Measurements from ENCODE around the gene HOXC9. TPM values are rescaled to one million over a fixed set of nuclear protein-coding genes. Genes with fewer than 3 reads are reported as not detected.

HOXC9 gene
- total and polyA plus RNA-seq, 2 experiments from 2014 or later, result not detected

DNA sequence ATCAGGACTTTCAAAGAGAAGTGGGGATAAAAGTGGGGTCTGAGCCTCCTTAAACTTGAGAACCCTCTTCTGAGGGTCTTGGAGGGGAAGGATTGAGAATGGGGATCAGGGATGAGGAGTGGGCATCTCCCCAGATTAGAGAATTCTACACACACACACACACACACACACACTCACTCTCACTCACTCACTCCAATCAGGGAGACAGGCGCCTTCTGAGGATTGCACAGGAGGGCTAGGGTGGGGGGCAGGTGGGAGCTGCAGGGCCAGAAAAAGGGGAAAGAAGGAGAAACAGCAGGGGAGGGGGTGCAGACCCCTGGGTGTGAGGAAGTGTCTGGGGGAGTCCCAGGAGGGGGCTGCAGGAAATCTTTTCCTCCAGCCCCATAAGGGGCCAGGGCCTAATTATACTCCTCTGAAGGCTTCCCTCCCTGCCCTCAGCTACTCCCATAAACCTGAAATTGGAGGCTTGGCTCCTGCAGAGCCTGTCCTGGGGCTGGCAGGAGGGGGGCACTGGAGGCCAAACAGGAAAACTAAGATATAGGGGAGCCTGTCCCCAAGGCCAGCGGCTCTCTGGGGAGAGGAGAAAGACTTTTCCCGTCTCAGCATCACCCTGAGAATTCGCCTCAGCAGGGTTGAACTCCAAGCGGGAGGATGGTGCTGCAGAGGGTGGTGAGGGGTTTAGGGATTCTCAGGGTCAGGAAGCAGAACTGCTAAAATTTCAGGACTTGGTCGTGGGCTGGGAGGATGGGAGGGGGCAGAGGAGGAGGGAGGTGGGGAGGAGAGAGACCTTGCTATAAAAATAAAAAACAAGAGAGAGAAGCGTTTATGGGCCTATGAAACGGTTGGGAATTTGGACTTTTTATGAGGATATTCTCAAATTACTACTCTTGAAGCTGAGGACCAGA lies 1.6 kb downstream of the HOXC9 start:
- TF ChIP-seq CTCF (IDR thresholded peaks at IDR 0.05; ENCODE audit: low read depth, low read length), result no peak
- DNase-seq (ENCODE audit: low read depth in 1 of 2, low spot score in 1 of 2), result no peak
- no peaks in the 10 kb centered on the region for H3K9me3 ChIP-seq (ENCODE audit: low read depth)
- no peaks in the 10 kb centered on the region for H3K36me3 ChIP-seq
- no peak overlapping the region for H3K4me3 ChIP-seq
- no peak overlapping the region for H3K27ac ChIP-seq
- H3K4me1 ChIP-seq (ENCODE audit: low read depth), result no peaks in the 10 kb centered on the region
- H3K27me3 ChIP-seq, result peaks cover 100% of the 10 kb centered on the region

GRCh38 chr12:54002278-54002914 lies 2.4 kb downstream of the HOXC9 start:
- TF ChIP-seq CTCF (IDR thresholded peaks at IDR 0.05; ENCODE audit: low read depth, low read length), result no peak
- DNase-seq (ENCODE audit: low read depth in 1 of 2, low spot score in 1 of 2), result no peak
- H3K27ac ChIP-seq, result no peak overlapping the region
- no peak overlapping the region for H3K4me3 ChIP-seq
- no peaks in the 10 kb centered on the region for H3K4me1 ChIP-seq (ENCODE audit: low read depth)
- H3K27me3 ChIP-seq, result peaks cover 100% of the 10 kb centered on the region
- no peaks in the 10 kb centered on the region for H3K36me3 ChIP-seq
- no peaks in the 10 kb centered on the region for H3K9me3 ChIP-seq (ENCODE audit: low read depth)

DNA sequence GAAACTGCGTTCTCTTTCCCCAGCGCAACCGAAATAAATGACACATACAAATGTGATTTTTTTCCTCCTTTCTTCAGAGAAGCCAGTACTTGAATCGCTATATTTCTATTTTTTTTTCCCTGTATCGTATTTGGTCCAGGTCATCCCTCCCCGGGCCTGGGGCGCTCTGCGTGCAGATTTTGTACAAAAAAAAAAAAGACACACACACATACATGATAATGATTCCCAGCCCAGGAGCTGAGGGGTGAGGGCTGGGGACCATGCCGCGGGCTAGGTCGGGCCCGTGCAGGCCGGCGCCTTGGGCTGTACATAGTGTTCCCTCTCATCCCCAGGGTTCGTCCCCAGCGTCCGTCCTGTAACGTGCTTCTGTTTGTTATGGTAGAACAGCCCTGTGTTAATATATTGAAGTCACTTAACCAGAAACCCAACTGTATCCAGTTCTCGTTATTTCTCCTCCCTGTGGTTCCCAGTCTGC lies 3.0 kb downstream of the HOXC9 start:
- TF ChIP-seq CTCF (IDR thresholded peaks at IDR 0.05; ENCODE audit: low read depth, low read length), result no peak
- Histone ChIP-seq H3K9me3 (ENCODE audit: low read depth) (no peaks in the 10 kb centered on the region), H3K27ac (no peak overlapping the region), H3K4me1 (ENCODE audit: low read depth) (no peaks in the 10 kb centered on the region), H3K4me3 (no peak overlapping the region), H3K36me3 (no peaks in the 10 kb centered on the region), H3K27me3 (peaks cover 100% of the 10 kb centered on the region)
- DNase-seq (ENCODE audit: low read depth in 1 of 2, low spot score in 1 of 2), result no peak

DNA sequence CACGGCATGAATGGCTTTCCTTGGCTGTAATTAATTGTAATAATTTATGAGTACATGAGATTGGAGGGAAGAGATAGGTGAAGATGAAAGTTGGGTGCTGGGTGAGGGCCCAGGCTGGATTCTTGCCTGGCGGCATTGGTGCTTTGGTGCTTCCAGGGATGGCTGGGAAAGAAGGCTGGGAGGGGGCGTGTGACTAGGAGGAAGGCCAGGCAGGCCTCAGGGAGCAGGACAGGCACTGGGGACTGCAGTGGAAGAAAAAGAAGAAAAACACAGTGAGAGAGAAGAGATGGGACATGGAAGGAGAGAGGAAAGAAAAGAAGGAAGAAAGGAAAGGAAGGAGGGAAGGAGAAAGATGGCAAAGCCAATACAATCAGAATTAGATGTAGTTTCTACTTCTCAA lies 3.7 kb downstream of the HOXC9 start:
- no peak overlapping the region for H3K27ac ChIP-seq

More for the DNA sequence above, 3.7 kb downstream of the HOXC9 start:
- no peaks in the 10 kb centered on the region for H3K4me1 ChIP-seq (ENCODE audit: low read depth)
- H3K4me3 ChIP-seq, result no peak overlapping the region
- no peaks in the 10 kb centered on the region for H3K9me3 ChIP-seq (ENCODE audit: low read depth)
- DNase-seq (ENCODE audit: low read depth in 1 of 2, low spot score in 1 of 2), result no peak
- H3K36me3 ChIP-seq, result no peaks in the 10 kb centered on the region
- TF ChIP-seq CTCF (IDR thresholded peaks at IDR 0.05; ENCODE audit: low read depth, low read length), result no peak
- peaks cover 100% of the 10 kb centered on the region for H3K27me3 ChIP-seq

All from cardiac muscle cell (in vitro differentiated cells and primary cell).